Ammon's horn (tissue), 1 donor: Measurements from ENCODE around the gene STARD10.

Source experiments
- DNase-seq: peaks from one replicate; pipeline ENCODE4 v3.0.0-alpha.2; 2016; ENCODE audit warnings: low spot score

STARD10 gene

GRCh38 chr11:72780296-72781062 is 13.4 kb downstream of the STARD10 start:
- no peak for DNase-seq

GRCh38 chr11:72779495-72780128 is 14.2 kb downstream of the STARD10 start:
- DNase-seq, result no peak

GRCh38 chr11:72778535-72779494 is 15.0 kb downstream of the STARD10 start:
- no peak for DNase-seq

- DNase-seq, result peak; percentile 39
These were observed 16.0 kb downstream of the STARD10 start for GRCh38 chr11:72777755-72778278.

- DNase-seq, result peak; percentile 83
These were observed 16.7 kb downstream of the STARD10 start for GRCh38 chr11:72776844-72777754.

- no peak for DNase-seq
These were observed 17.6 kb downstream of the STARD10 start for GRCh38 chr11:72776117-72776843.

GRCh38 chr11:72775288-72776110 is 18.3 kb downstream of the STARD10 start:
- DNase-seq, result no peak

GRCh38 chr11:72774499-72774898 is 19.3 kb downstream of the STARD10 start:
- DNase-seq, result no peak

GRCh38 chr11:72773696-72774095 is 20.2 kb downstream of the STARD10 start:
- DNase-seq, result no peak

- DNase-seq, result peak; percentile 79
These were observed 20.6 kb downstream of the STARD10 start for GRCh38 chr11:72773291-72773690.

- DNase-seq, result no peak
These were observed 21.8 kb downstream of the STARD10 start for GRCh38 chr11:72772059-72772458.

GRCh38 chr11:72771507-72771906 is 22.3 kb downstream of the STARD10 start:
- no peak for DNase-seq

GRCh38 chr11:72770799-72771198 is 23.0 kb downstream of the STARD10 start:
- DNase-seq, result no peak

- DNase-seq, result no peak
These were observed 24.2 kb downstream of the STARD10 start for GRCh38 chr11:72769680-72770079.

- no peak for DNase-seq
These were observed 25.3 kb downstream of the STARD10 start for GRCh38 chr11:72768581-72768980.

GRCh38 chr11:72767203-72768062 is 26.4 kb downstream of the STARD10 start:
- no peak for DNase-seq

GRCh38 chr11:72766152-72766902 is 27.5 kb downstream of the STARD10 start:
- no peak for DNase-seq

- no peak for DNase-seq
These were observed 29.3 kb downstream of the STARD10 start for GRCh38 chr11:72764503-72764902.
